Nucleus accumbens (tissue), 56 donors: ENCODE results near the gene CNTN5.

Experiments used
- DNase-seq, 56 donors: peaks; one replicate each; lab custom pipeline; 2025; lab: John Stamatoyannopoulos, UW

The CNTN5 gene

DNA sequence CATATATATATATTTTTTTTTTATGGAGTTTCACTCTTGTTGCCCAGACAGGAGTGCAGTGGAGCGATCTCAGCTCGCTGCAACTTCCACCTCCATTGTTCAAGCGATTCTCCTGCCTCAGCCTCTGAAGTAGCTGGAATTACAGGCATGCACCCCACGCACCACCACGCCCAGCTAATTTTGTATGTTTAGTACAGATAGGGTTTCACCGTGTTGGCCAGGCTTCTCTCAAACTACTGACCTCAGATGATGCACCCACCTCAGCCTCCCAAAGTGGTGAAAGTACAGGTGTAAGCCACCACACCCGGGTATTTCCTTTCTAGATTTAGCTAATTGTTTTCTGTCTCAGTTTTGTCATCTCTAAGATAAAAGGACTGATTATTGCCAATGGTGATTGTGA, 821.1 kb downstream of the CNTN5 start:
- no peak for DNase-seq

DNA sequence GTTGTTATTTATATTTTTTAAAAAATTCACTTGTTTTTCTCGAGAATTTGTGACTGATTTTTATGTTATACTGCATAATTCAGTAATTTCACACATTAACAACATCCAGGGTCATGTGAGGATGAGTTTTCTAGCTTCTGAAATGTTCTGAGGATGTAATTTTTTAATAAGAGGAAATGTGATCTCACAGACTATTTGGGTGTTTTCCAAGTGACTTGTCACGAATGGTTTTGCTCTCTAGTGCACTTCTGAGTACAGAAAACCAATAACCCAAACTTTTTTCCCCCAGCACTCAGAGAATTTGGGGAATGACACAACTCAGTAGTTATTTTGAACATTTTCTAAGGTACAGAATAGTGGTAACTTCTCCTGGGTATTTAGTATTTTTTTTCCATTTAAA, 845.2 kb downstream of the CNTN5 start:
- DNase-seq = no peak

DNA sequence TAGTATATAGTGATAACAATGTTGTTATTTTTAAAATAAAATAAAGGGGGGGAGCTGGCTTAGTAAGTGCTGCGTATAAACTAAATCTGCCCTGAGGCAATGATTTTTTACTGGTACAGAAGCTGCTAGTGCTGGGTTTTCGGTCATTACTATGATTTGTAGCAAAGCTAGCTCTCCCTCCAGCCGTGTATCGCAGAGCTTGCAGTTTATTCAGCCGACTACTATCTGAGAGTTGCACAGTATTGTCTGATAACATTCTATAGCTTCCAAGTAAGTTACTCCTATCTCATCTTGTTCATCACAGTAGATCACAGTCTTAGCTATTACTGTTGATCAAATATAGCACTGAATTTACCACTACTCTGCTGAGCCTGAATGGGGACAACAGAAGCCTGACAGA, 860.9 kb downstream of the CNTN5 start:
- no peak for DNase-seq

DNA sequence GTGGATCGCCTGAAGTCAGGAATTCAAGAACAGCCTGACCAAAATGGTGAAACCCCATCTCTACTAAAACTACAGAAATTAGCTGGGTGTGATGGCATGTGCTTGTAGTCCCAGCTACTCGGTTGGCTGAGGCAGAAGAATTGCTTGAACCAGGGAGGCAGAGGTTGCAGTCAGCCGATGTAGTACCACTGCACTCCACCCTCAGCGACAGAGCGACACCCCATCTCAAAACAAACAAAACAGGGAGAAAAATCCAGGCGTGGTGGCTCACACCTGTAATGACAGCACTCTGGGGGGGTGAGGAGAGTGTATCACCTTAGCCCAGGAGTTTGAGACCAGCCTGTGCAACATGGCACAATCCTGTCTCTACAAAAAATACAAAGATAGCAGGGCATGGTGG, 864.0 kb downstream of the CNTN5 start:
- no peak for DNase-seq

DNA sequence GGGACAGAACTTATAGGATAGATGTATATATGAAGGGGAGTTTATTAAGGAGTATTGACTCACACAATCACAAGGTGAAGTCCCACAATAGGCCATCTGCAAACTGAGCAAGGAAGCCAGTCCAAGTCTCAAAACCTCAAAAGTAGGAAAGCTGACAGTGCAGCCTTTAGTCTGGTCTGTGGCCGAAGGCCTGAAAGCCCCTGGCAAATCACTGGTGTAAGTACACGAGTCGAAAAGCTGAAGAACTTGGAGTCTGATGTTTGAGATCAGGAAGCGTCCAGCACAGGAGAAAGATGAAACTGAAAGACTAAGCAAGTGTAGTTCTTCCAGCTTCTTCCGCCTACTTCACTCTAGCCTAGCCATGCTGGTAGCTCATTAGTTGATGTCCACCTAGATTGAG, 866.7 kb downstream of the CNTN5 start:
- DNase-seq = no peak

DNA sequence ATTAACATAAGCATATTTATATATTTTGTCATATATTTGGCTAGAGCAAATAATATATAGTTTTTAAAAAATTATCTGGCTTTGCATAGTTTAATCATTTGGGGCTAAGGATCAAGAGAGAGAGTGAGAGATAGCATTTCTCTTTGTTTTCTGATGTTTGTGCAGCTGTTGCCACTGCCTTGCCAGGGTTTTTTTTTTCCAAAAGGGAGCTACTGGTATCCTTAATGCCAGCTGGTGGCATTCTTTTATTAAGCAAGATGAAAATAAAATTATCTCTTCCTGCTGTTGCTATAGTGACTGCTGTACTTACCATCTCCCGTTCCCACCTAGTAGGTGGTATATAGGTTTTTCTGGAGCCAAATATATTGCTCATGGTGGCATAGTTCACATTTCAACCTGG, 873.1 kb downstream of the CNTN5 start:
- no peak for DNase-seq

DNA sequence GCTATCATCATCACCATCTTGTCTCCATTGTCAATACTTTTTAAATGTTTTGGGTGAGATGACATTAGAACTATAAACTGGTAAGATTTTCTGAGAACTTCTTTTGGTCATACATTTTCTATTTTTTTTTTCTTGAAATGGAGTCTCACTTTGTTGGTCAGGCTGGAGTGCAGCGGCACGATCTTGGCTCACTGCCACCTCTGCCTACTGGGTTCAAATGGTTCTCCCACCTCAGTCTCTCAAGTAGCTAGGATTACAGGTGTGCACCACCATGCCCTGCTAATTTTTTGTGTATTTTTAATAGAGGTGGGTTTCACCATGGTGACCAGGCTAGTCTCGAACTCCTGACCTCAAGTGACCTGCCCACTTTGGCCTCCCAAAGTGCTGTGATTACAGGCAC, 880.4 kb downstream of the CNTN5 start:
- no peak for DNase-seq

DNA sequence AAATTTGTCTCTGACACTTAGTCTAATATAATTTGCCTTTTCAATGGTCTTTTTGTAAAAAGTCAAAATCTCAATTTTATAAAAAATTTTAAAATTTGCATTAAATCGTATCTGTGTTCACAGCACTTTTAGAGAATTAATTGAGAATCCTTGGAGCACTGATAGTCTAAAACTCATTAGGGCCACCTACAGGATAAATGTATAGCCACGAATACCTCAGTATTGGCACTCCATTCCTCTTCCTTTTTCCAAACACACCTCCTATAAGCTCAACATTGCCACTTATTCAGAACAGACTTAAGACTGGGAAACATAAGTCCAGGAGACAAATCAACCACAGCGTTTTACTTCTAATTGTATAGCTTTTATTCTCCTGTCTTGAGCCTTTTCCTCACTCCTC, 890.4 kb downstream of the CNTN5 start:
- no peak for DNase-seq

DNA sequence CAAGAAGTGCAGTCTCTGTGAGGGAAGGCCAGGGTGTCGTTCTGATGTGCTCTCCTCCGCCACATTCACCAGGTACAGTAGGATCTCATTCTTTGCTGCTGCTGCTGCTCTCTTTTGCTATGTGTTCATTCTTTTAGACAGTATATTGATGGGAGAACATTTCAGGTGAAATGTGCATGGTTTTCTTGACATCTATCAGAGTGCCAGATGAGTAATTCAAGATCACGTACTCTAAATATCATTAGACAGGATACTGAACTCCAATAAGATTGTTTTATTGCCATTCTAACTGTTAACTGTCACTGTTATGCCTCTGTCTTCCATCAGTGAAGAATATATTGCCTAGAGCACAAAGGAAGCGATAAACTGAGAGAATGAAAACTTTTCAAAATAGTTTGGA, 895.3 kb downstream of the CNTN5 start:
- DNase-seq = no peak

DNA sequence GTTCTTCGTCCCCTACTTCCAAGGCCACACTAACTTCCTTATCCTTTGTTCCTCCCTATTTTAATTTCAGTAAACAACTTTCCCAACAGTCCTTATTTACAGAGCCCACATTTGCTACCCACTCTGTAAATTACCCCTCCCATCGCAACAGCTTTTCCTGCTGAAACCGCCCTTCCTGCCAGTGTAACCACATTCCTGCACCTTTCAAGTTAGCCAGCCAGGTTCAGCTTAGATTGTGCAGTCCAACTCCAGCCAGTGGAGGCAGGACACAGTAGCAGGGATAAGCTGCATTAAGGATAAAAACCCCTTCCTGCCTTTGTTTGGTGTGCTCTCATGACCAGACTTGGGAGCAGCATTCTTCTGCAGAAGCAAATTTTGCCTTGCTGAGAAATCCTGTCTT, 898.0 kb downstream of the CNTN5 start:
- no peak for DNase-seq

DNA sequence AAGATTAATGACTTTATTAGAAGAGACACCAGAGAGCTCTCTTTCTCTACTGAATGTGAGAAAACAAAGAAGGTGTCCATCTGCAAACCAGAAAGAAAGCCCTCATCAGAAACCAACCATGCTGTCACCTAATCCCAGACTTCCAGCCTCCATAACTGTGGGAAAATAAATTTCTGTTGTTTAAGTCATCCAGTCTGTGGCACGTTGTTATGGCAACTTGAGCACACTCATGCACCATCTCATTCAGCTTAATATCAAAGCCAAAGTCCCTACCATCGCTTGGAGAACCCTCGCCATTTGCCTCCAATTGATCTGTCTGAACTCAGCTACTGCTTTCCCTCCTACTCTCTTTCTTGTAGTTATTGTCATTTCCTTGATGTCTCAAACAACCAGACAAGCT, 900.2 kb downstream of the CNTN5 start:
- no peak for DNase-seq

DNA sequence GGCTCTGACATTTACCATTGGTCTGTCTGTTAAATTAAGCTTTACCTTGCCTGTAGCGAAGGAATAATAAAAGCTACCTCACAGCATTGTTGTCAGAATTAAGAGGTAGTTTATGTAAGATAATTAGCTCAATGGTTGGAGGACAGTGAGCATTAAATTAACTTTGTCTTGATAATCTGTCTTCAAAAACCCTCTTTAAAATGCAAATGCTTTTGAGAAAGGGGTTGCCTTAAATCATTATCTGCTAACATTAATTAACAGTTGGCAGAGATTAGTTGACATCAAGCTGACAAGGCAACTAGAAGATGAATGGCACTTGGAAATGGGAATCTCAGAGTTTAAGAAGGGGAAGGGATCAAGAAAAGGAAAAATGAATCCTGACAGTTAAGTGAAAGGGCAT, 905.2 kb downstream of the CNTN5 start:
- no peak for DNase-seq

DNA sequence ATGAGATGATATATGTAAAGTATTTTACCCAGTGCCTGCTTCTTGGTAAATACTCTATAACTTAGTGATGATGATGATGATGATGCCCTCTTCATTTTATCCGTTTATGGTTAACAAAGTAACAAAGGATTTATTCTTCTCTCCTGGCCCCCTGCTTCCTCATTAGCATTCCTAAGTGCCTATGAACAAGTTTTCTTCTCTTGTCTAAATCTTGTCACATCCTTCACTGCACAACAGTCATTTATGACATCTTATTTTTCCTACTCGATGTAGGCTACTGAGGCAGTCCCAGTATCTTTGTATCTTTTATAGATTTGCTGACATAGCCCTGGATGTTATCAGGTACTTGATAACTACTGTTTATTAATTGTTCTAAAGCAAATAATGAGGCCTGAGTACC, 911.9 kb downstream of the CNTN5 start:
- DNase-seq = no peak

DNA sequence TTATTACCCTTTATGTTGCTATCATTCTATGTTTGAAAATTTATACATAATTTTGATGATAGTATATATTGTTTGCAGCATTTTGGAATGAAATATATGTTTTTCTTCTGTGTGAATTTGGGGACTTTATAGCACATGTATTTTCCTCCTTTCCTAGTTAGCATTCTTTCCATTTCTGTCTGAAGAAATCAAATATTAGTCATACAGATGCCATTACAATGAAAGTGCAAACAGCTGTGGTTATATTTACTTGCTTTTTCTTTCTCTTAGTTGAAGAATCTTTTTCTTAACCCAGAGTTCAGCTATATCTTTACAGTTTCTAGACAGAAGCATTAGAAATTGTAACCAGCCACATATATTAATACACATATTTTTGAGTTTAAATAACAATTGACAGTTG, 913.3 kb downstream of the CNTN5 start:
- DNase-seq = no peak

DNA sequence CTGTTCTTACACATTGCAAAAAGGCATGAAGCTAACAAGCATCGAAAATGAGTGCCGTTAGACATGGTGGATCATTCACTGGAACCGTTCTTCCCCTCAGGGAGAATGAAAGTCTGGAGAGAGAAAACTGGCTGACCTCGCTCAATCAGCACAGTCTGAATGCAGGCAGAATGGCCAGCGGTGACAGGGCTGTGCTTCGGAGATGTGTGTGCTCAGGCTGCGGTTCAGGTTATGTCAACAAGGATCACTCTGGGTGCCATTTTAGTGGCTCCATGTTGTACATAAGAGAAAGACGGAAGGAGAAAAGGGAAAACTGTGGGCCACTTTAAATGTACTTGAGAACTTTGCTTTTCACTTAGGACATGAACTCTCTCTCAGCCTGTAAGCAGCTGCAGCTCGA, 916.6 kb downstream of the CNTN5 start:
- DNase-seq = no peak

DNA sequence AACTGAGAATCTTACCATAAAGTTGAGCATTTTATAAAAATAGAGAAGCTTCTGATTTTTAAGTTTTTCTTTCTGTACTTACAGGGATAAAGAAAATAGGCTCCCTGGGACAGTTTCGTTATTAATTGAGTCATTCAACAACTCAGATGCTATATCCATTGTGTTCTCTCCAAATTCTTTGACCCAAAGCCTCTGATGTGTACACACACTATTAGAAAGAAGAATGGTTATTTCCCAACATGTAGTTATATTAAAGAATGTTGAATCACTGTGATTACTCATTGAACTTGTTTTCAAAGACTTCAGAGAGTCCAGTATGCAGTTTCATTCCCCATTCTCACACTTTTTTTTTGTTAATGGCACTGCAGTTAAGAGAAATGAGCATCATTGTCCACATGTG, 932.1 kb downstream of the CNTN5 start:
- no peak for DNase-seq

DNA sequence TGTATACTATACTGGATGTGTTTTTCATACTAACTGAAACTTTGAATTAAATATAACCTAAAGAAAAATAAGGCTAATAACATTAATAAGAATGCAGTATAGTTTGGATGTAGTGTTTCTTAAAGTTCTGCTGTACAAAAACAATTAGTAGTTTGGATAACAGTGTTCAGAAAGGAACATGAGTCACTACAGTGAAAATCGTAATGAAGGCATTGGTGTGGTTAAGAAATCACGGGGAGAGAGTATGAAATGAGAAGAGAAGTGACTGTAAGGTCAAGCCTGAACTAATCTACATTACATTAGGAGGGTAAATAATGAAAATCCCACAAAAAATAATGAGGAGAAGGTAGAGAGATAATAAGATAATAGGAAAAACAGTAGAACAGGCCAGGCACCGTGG, 939.8 kb downstream of the CNTN5 start:
- DNase-seq = no peak

DNA sequence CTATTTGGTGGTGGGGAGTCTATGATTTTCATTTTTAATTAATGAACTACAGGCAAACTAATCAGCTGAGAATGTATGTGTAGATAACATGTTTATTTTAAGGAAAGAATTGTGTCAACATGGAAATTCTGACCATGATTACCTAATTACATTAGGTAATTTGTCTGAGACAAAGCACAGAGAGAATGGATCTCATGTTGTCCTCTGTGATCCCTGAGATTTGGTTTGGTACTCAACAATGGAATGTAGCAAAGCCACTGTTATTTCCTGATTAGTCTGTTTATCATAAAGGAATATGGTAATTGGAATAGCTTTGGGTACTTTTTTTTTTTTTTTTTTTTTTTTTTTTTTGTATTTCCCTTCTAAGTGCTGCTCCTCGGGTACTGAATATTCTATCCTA, 947.6 kb downstream of the CNTN5 start:
- DNase-seq = no peak

DNA sequence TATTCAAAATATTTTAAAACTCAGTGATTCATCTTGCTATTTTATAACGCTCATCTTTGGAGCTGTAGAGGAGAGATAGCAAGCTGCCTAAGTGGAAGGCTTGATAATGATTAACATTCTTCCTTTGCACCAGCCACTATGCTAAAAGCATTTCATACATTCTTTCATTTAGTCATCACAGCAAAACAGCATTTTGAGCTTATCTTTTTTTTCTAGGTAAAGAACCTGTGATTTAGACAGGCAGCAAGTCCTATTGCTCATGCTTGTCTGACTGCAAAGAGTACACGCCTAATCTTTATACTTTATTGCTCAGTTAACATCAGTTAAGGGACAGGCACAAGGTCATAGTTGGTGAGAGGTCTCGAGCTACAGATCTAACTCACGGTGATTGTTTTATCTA, 953.2 kb downstream of the CNTN5 start:
- no peak for DNase-seq

DNA sequence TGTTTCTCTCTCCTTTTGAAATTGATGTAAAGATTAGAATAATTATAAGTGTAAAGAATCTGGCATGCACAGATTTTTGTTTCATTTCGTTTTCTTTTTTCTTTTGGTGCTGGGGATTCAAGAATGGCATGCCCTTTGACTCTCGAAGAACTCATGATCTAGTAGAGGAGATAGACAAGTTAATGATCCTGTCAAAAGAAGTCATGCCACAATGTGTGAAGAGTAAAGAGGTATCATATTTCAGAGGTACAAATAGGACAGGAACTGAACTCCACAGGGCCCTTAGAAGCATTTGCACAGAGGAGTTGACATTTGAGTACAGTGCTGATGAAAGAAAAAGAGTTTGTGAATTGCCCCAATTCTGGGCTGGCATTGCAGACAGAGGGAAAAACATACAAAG, 958.3 kb downstream of the CNTN5 start:
- no peak for DNase-seq

DNA sequence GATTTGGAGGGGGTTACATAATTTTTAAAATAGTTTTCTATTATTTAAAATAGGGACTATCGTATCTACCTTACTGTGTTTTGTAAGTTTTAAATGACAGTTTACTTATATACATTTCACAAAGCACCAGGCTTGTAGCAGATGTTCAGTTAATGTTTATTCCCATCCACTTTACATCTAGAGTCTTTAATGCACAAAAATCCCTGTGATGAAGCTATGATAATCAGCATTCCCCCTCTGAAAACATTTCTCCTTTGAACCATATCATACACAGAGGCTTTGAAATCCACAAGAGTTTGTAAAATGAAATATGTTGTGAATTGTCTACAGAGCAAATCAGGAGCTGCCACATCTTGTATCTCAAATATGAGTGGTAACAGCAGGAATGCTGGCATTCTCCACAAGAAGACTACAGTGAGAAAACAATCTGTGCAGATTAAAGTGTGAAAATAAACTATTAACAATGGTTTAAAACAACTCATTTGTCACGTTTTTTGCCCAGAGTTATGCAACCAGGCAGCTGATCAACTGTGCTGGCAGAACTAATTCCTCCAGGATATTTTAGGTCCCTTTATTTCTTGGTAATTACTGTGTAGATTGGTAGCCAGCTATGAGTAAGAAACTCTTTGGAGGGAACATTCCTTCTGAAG, 967.2 kb downstream of the CNTN5 start:
- no peak for DNase-seq

DNA sequence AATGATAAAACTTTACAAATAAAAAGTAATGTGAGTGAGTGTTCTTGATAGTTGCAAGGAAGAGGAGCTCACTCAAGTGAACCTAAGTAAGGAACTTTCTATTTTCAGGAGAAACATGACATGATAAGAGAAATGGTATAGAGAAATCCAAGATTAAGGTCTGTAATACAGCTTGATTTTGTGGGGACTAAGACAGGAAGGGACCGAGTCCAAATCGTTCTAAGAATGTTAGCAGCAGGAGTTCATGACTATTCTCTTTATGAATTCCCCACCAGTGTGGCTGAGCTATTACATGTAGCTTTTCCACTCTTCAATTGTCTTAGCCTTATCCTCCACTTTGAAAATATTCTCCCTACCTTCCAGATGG, 967.7 kb downstream of the CNTN5 start:
- DNase-seq = no peak

DNA sequence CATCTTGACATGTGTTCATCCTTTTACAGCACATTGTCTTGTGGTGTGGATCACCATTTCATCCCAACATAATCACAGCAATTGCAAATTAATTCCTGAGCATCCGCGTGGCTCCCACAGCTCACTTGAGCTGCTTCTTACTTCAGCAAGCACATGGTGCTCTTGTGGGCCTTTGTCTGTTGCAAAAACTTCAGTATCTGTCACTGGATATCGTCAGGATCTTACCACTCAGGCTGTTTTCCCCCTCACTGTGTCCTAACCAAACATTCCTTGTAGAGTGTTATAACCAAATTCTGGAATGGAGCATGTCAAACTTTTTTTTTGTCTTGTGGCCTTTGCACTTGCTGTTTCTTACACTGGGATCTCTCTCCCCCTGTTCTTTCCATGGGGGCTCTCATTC, 983.2 kb downstream of the CNTN5 start:
- no peak for DNase-seq

DNA sequence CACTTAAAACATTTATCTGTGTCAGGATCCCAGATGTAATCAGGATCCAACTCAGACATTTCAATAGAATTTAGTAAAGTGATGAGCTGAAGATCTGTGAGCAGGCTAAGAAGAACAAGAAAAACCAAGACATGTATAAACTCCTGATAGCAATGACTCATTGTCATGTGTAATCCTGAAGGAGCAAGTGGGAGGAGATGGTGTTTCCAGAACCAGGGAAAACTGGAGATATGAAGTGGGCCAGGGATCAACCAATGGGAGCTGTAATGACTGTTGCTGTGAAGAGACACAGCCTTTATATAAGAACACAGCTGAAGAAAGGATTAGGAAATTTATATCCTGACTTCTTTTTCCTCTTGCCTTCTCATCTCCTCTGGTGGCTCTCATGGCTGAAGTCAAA, 983.8 kb downstream of the CNTN5 start:
- no peak for DNase-seq
